Sigmoid colon (tissue), 4 donors: ENCODE results near the gene MACIR.

Experiments used
- EP300 ChIP-seq, 4 donors: sonication (generic); formaldehyde crosslinking; IDR thresholded peaks; one replicate each; pipeline ENCODE4 v1.6.1; 2017; ENCODE audit warnings: antibody characterized with exemption in 4 of 4
- POLR2A ChIP-seq, 2 donors: fragments of 450-650 bp; IDR thresholded peaks; one replicate each; pipeline ENCODE4 v1.6.1; 2016; ENCODE audit warnings: antibody characterized with exemption in 2 of 2, mild to moderate bottlenecking in 2 of 2, moderate library complexity in 2 of 2
- POLR2AphosphoS5 ChIP-seq, 4 donors: sonication (generic); formaldehyde crosslinking; IDR thresholded peaks; one replicate each; pipeline ENCODE4 v1.6.1; 2017; ENCODE audit warnings: antibody characterized with exemption in 4 of 4
- TF ChIP-seq, protein P1 (sequence below), 4 experiments: fragments of 450-650 bp in 3 of 4; fragments of 200-600 bp in 1 of 4; IDR thresholded peaks; one replicate each; pipeline ENCODE4 v1.5.1; 2016 to 2019; ENCODE audit warnings: antibody characterized with exemption in 4 of 4, mild to moderate bottlenecking in 3 of 4, moderate library complexity in 2 of 4

DNA sequence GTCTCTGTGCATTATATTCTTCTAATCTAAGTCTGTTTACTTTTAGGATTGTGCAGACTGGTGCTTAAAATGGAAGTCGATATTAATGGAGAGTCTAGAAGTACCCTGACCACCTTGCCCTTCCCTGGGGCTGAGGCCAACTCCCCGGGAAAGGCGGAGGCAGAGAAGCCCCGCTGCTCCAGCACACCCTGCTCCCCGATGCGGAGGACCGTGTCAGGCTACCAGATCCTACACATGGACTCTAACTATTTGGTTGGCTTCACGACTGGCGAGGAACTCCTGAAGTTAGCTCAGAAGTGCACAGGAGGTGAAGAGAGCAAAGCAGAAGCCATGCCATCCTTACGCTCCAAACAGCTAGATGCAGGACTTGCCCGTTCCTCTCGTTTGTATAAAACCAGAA lies 17.3 kb downstream of the MACIR start:
- TF ChIP-seq, protein P1, sequence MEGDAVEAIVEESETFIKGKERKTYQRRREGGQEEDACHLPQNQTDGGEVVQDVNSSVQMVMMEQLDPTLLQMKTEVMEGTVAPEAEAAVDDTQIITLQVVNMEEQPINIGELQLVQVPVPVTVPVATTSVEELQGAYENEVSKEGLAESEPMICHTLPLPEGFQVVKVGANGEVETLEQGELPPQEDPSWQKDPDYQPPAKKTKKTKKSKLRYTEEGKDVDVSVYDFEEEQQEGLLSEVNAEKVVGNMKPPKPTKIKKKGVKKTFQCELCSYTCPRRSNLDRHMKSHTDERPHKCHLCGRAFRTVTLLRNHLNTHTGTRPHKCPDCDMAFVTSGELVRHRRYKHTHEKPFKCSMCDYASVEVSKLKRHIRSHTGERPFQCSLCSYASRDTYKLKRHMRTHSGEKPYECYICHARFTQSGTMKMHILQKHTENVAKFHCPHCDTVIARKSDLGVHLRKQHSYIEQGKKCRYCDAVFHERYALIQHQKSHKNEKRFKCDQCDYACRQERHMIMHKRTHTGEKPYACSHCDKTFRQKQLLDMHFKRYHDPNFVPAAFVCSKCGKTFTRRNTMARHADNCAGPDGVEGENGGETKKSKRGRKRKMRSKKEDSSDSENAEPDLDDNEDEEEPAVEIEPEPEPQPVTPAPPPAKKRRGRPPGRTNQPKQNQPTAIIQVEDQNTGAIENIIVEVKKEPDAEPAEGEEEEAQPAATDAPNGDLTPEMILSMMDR (IDR thresholded peaks at IDR 0.05): no peak
- TF ChIP-seq POLR2A (IDR thresholded peaks at IDR 0.05): no peak
- TF ChIP-seq EP300 (IDR thresholded peaks at IDR 0.05): no peak
- TF ChIP-seq POLR2AphosphoS5 (IDR thresholded peaks at IDR 0.05): no peak
